H1 (cell line): Measurements from ENCODE around the gene VIPAS39. TPM values are rescaled to one million over a fixed set of nuclear protein-coding genes. Genes with fewer than 3 reads are reported as not detected.

Source experiments
- BRCA1 ChIP-seq: IDR thresholded peaks from 2 replicates; pipeline ENCODE4 v1.6.1; 2012; ENCODE audit warnings: low read depth, low read length, improper control_type of control experiment
- CHD2 ChIP-seq: IDR thresholded peaks from 2 replicates; pipeline ENCODE4 v1.6.1; 2012; ENCODE audit warnings: low read length, improper control_type of control experiment
- CREB1 ChIP-seq: IDR thresholded peaks from 2 replicates; pipeline ENCODE4 v1.6.1; 2012; ENCODE audit warnings: inconsistent platforms
- CTCF ChIP-seq, 3 experiments: IDR thresholded peaks; 1 replicate in 2 of 3; 2 replicates in 1 of 3; pipeline versions ENCODE4 v1.5.1 to v1.6.1; 2011; ENCODE audit warnings: low read length in 3 of 3, mild to moderate bottlenecking in 3 of 3, inconsistent platforms in 2 of 3, low read depth in 1 of 3, moderate library complexity in 1 of 3; ENCODE audit not compliant: insufficient read depth in 1 of 3; ENCODE audit errors: control extremely low read depth in 1 of 3
- EP300 ChIP-seq, 2 experiments: IDR thresholded peaks; 1 replicate in 1 of 2; 2 replicates in 1 of 2; pipeline ENCODE4 v1.6.1; 2011 to 2012; ENCODE audit warnings: low read depth in 2 of 2, low read length in 2 of 2, mild to moderate bottlenecking in 2 of 2, borderline replicate concordance in 1 of 2, inconsistent platforms in 1 of 2, moderate library complexity in 1 of 2
- KDM5A ChIP-seq: fragments of 200-600 bp; IDR thresholded peaks from 2 replicates; pipeline ENCODE4 v1.7.1; 2012; ENCODE audit warnings: mild to moderate bottlenecking, low read length, inconsistent platforms, mixed read lengths
- MAX ChIP-seq: IDR thresholded peaks from 2 replicates; pipeline ENCODE4 v1.6.1; 2012; ENCODE audit warnings: inconsistent platforms
- NRF1 ChIP-seq: IDR thresholded peaks from 2 replicates; pipeline ENCODE4 v1.6.1; 2011; ENCODE audit warnings: mild to moderate bottlenecking, low read depth, low read length, improper control_type of control experiment
- PHF8 ChIP-seq: fragments of 200-600 bp; sonication (generic); conservative IDR thresholded peaks from 2 replicates; pipeline ENCODE4 v1.7.1; 2012; ENCODE audit warnings: low read depth, mild to moderate bottlenecking, inconsistent platforms, low read length, moderate library complexity
- POLR2A ChIP-seq, 2 experiments: IDR thresholded peaks; 1 replicate in 1 of 2; 2 replicates in 1 of 2; pipeline ENCODE4 v1.6.1; 2011; ENCODE audit warnings: low read depth in 2 of 2, low read length in 2 of 2, mild to moderate bottlenecking in 2 of 2; ENCODE audit errors: control extremely low read depth in 1 of 2
- POLR2AphosphoS5 ChIP-seq: IDR thresholded peaks from 2 replicates; pipeline ENCODE4 v1.6.1; 2011; ENCODE audit warnings: low read depth, low read length
- RBBP5 ChIP-seq: IDR thresholded peaks from 2 replicates; pipeline ENCODE4 v1.7.1; 2012; ENCODE audit warnings: low read depth, mild to moderate bottlenecking, inconsistent platforms, low read length, moderate library complexity, borderline replicate concordance
- SAP30 ChIP-seq: fragments of 300-600 bp; sonication (generic); IDR thresholded peaks from 2 replicates; pipeline ENCODE4 v1.7.1; 2012; ENCODE audit warnings: low read length, moderate library complexity, mild to moderate bottlenecking, inconsistent platforms; ENCODE audit not compliant: insufficient read depth, insufficient replicate concordance
- SIN3A ChIP-seq, 2 experiments: IDR thresholded peaks in 1 of 2; conservative IDR thresholded peaks in 1 of 2; 2 replicates each; pipeline ENCODE4 v1.6.1; 2011 to 2012; ENCODE audit warnings: low read length in 2 of 2, improper control_type of control experiment in 1 of 2, low read depth in 1 of 2, mild to moderate bottlenecking in 1 of 2
- SP1 ChIP-seq: IDR thresholded peaks from 2 replicates; pipeline ENCODE4 v1.6.1; 2011; ENCODE audit warnings: low read depth, low read length
- SP4 ChIP-seq: IDR thresholded peaks from 2 replicates; pipeline ENCODE4 v1.6.1; 2012; ENCODE audit warnings: low read length, inconsistent platforms
- TAF1 ChIP-seq: IDR thresholded peaks from 2 replicates; pipeline ENCODE4 v1.6.1; 2011; ENCODE audit warnings: mild to moderate bottlenecking, low read depth, low read length
- TBP ChIP-seq: IDR thresholded peaks from 2 replicates; pipeline ENCODE4 v1.6.1; 2011; ENCODE audit warnings: low read depth, low read length, improper control_type of control experiment
- YY1 ChIP-seq: IDR thresholded peaks from 2 replicates; pipeline ENCODE4 v1.6.1; 2011; ENCODE audit warnings: low read depth, mild to moderate bottlenecking, low read length
- polyA plus RNA-seq, 7 experiments: library from polyadenylated mRNA; depleted of rRNA in 3 of 7; stranded (reverse) in 5 of 7; unstranded in 2 of 7; fragments of >200 nt in 5 of 7; fragments of 200-250 nt in 2 of 7; gene quantifications; 1 replicate in 5 of 7; 2 replicates in 1 of 7; 4 replicates in 1 of 7; pipeline versions ENCODE4 v1.2.1 to v1.2.3, GENCODE V29; 2011 to 2013; ENCODE audit warnings: missing spikeins in 2 of 7, mixed read lengths in 2 of 7
- total RNA-seq: library from RNA; stranded (reverse); fragmentation: NEBNext Ultra II Directional; extraction: Animal tissue kit (Norgen Biotek cat#: 25700); gene quantifications from 2 replicates; pipeline ENCODE4 v1.2.1, GENCODE V29; 2021
- TF ChIP-seq, protein P1 (sequence below): IDR thresholded peaks from 2 replicates; pipeline ENCODE4 v1.6.1; 2012; ENCODE audit warnings: low read length, inconsistent platforms

The VIPAS39 gene
- total and polyA plus RNA-seq, 2 of the 8 experiments (the other 6 are each of a cell fraction or from before 2014, with no cell fraction given), result 19.6 to 20.6 TPM

DNA sequence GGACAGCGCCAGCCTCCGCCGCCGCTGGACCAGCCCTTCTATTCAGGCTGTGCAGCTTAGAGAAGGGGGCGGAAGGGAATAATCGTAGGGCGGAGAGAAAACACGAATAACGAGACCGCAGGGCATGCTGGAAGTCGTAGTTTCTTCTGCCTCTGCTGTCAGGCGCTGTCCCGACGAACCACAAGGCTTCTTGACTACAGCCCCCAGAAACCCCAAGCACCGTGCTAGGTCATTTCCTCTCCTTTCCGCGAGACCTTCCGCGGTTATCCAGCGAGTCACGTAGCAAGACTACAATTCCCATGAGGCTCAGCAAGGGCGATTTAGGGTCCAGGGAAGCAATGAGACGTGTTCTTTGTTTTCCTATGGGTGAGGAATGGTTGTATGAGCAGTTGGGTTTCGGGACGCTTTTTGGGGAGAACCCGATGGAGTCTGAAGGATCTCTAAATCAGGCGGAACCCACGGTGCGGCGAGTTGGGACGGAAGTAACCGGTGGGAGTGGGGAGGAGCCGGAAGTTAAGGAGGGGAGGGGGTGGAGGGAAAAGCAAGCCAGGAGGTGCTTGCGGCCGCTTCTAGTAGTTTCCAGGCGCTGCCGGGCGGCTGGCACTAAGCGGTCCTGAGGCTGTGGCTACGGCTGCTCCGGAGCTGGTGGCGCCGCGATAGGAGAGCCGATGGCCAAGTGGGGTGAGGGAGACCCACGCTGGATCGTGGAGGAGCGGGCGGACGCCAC lies at the start of gene VIPAS39, which contains the start of gene AHSA1 (continued):
- TF ChIP-seq SAP30 (peak; percentile 21), EP300 (IDR thresholded peaks at IDR 0.05; ENCODE audit: borderline replicate concordance in 1 of 2, low read depth in 2 of 2, low read length in 2 of 2) (no peak), SP1 (peak; percentile 12; the same call in 1 of the 2 replicates), BRCA1 (peak; percentile 78), CREB1 (peak; percentile 91), NRF1 (no peak), SIN3A (conservative IDR thresholded peaks at IDR 0.05 in 1 of 2, IDR thresholded peaks at IDR 0.05 in 1 of 2; ENCODE audit: low read depth in 1 of 2, low read length in 2 of 2) (peak in 1 of 2 experiments; percentile 70; a peak in 1 of 4 replicates), TAF1 (peak; percentile 90), POLR2A (IDR thresholded peaks at IDR 0.05; ENCODE audit: control extremely low read depth in 1 of 2, low read depth in 2 of 2, low read length in 2 of 2) (peak; percentile 65 to 86), RBBP5 (0 out of 2 replicates have a peak, but pooled peaks have one; percentile 26), TBP (peak; percentile 86), PHF8 (peak; percentile 92), POLR2AphosphoS5 (peak; percentile 82), YY1 (no peak), KDM5A (peak; percentile 30; the same call in 1 of the 2 replicates), CTCF (IDR thresholded peaks at IDR 0.05; ENCODE audit: control extremely low read depth in 1 of 3, insufficient read depth in 1 of 3, low read depth in 1 of 3, low read length in 3 of 3) (no peak), SP4 (0 out of 2 replicates have a peak, but pooled peaks have one; percentile 79), MAX (0 out of 2 replicates have a peak, but pooled peaks have one; percentile 10), CHD2 (peak; percentile 96)
- TF ChIP-seq, protein P1, sequence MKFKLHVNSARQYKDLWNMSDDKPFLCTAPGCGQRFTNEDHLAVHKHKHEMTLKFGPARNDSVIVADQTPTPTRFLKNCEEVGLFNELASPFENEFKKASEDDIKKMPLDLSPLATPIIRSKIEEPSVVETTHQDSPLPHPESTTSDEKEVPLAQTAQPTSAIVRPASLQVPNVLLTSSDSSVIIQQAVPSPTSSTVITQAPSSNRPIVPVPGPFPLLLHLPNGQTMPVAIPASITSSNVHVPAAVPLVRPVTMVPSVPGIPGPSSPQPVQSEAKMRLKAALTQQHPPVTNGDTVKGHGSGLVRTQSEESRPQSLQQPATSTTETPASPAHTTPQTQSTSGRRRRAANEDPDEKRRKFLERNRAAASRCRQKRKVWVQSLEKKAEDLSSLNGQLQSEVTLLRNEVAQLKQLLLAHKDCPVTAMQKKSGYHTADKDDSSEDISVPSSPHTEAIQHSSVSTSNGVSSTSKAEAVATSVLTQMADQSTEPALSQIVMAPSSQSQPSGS, result peak; percentile 83
